ENCODE results near the gene ZNF384. TPM values are rescaled to one million over a fixed set of nuclear protein-coding genes. Genes with fewer than 3 reads are reported as not detected.

Gene ZNF384
- total RNA-seq, 1 experiment from 2014 or later = 15.9 TPM

DNA sequence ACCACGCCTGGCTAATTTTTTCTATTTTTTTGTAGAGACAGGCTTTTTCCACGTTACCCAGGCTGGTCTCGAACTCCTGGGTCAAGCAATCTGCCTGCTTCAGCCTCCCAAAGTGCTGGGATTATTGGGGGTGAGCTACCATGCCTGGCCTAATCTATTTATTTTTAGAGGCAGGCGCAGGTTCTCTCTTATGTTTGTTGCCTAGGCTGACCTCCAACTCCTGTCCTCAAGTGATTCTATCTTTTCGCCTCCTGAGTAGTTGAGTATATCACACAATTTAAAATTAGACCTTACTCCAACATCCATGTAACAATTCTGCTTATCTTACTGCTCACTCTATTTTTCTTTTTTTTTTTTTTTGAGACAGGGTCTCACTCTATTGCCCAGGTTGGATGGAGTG lies 35.2 kb downstream of the ZNF384 start:
- no peak for DNase-seq (ENCODE audit: low read depth)

DNA sequence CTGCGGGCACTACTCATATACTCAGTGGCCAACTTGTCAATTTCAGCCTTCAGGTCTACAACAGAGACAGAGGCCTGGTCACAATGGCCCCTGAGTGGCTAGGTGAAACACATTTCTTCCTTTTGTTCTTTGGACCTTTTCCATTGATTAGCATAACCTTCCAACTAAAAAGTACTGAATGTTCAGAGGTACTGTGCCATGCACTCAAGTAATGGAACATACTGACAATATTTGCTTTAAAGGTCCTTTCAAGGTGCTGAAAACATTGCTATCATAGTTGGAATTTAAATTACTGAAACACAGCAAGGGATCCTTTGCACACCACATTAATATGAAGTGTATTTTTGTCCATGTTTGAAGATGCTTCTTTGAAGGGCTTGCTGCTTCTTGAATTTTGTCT lies 35.8 kb downstream of the ZNF384 start:
- DNase-seq (ENCODE audit: low read depth) = no peak

DNA sequence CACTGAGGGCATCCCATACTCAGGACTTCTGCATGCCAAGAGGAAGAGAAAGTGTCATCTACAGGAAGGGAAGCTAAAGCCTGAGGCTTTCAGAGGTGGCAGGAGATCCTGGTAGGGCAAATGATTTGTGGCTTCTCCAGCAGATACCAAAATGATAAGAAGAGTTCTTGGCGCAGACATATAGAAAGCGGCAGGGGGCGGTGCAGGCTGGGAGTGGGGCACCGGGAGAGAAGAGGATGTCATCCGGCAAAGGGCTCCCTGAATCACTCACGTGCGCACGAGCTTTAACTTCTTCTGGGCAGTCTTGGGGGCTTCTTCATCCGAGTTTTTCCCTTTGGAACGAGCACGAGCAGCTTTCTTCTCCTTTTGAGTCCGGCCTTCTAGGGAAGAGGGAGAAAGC lies 36.8 kb downstream of the ZNF384 start:
- no peak for DNase-seq (ENCODE audit: low read depth)

DNA sequence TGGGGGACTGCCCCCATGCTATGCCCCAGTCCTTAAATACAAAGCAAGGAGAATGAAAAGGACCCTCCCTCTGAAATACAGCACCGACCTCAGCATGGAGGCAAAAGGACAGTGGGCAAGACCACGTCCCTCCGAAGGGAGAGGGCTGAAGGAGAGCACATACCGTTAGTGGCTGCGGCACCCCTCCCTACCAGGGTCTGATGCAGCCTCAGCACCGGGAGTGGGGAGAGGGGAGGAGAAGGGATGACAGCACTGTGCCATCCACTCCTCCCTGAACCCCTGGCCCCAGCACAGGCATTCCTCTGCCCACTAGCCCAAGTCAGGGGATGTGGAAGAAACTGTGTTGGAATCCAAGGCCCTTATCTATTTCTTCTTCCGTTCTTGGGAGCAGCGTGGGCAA lies 38.3 kb downstream of the ZNF384 start:
- no peak for DNase-seq (ENCODE audit: low read depth)

DNA sequence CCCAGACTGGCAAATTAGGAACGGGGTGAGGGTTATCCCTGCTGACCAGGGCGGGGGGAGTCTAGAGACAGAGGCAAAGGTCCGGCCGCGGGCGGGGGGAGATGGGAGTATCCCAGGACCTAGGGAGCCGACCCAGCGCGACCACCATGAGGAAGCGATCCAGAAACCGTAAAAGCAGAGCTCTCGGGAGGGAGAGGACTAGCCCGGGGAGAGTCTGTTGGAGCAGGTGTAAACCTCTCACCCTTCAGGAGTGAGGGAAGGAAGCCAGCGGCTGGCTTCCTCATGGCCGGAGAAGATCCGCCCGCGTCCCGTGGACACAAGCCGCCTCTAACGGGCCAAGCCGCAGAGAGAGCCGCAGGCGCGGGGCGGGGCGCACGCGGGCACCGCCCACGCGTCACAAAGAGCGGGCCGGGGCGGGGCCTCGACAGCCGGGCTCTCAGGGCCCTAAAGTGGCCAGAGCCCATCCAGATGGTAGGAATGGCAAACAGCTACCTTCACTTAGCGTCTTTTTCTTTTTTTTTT lies 42.0 kb downstream of the ZNF384 start, which contains the start of gene ACRBP:
Gene ACRBP (minus strand): TSS at position 350 of the 522 bp plus-strand sequence. CDS start 66 bp downstream, at position 284.
- peak; percentile 63 for DNase-seq (ENCODE audit: low read depth)

DNA sequence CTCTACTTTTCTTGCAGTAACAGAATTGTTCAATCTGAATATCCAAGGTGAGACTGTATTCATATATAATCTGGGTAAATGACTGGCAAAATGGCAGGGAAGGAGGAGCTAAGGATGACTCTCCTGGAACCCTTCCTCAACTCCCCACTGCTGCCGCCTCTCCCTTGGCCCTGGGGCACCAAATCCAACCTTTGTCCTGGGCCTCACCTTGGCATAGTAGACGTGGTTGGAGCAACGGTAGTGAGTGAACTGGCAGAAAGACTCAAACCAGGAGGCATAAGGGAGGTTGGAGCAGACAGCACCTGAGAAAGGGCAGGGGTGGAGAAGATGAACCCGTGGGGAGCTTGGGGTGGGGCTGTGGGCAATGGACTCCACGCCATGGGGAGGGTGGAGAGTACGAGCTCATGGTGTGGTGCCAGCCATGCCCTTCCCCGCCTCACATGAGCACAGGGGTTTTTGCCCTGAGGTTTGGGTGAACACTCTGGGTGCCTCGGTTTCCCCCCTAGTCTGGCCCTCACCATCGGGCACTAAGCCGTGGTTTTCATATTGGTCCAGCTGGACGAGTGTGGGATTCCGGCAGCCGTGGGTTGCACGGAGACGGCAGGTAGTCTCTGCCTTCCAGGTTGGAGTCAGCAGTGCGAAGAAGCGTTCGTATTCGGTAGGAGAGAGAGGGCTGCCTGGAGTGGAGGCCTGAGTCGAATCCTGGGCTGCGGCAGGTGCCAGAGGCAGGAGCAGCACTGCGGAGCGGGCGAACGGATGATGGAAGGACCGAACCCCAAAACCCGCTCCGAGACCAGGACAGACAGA lies 42.7 kb downstream of the ZNF384 start:
- DNase-seq (ENCODE audit: low read depth) = no peak

DNA sequence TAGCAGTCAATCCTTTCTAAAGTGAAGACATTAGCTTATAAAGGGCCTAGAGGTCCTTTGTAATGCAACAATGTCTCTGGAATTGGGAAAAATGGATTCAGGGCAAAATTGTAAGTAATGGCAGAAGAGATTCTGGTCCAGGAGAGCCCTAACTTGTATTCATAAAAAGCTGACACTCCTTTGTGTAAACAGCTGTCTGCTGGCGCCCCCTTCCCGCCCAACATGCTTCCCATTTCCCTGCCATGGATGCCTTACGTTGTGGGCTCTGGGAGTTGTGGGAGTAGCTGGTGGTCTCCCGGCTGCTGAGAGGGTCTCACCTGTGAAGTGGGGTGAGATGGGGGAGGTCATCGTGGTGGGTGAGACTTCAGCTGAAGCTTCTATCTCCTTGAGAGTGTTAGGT lies 44.3 kb downstream of the ZNF384 start:
- DNase-seq (ENCODE audit: low read depth) = no peak

DNA sequence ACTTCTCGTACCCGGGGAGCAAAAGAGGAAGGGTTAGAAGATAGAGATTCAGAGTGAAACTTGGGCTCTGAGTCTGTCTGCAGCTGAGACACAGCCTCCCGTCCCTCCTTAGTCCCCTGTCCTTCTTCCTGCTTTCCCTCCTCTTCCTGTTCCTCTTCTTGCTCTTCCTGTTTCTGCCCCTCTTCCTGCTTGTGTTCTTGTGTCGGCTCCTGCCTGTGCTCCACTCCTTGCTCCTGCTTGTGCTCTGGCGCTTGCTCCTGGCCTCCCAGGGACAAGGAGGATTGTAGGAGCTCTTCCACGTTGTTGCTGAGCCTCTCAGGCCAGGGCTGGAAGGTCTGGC lies 44.9 kb downstream of the ZNF384 start:
- no peak for DNase-seq (ENCODE audit: low read depth)

DNA sequence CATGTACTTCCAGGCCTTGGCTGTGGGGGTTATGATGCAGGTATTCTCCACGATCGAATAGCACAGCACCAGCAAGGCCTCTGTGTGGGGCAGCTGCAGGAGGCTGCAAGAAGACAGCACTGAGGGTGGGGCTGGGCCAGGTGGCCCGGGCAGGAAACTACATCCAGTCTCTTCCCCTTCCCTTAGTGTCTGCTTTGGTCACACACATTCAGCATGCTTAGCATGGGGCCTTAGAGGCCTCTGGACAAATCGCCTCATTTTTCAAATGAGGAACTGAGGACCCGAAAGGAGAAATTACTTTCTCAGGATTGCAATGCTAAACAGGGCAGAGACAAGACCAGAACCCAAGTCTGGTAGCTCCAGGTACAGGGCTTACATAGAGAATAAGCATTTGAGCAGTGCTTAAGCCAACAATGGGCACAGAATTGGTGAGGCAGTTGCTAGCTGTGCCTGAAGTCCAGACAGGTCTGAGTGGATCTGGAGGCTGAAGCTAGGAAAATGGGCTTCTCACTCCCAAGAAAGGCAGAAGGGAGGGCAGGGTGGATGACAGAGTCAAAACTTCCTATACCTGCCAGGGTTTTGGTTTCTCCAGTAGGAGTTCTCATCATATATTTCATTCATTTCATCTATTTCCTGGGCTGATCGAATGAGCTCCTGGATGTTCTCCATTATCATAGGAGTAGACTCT lies 45.5 kb downstream of the ZNF384 start:
- no peak for DNase-seq (ENCODE audit: low read depth)

DNA sequence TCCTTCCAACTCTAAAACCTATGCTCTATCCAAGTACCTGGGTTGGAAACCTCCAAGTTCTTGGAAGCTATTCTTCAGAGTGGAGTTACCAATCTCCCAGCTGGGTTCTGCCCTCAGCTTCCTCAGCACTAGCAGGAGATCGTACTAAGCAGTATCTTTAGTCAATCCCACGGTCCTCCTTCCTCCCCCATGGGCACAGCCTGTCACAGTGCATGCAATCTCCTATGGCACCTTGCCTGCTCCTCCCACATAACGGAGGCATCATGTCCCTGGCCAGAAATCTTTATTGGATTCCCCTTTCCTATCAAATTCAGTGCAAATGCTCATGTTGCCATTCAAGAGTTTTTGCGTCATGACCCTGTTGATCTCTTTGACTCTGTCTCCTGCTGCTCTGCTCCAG lies 48.0 kb downstream of the ZNF384 start:
- DNase-seq (ENCODE audit: low read depth) = no peak

DNA sequence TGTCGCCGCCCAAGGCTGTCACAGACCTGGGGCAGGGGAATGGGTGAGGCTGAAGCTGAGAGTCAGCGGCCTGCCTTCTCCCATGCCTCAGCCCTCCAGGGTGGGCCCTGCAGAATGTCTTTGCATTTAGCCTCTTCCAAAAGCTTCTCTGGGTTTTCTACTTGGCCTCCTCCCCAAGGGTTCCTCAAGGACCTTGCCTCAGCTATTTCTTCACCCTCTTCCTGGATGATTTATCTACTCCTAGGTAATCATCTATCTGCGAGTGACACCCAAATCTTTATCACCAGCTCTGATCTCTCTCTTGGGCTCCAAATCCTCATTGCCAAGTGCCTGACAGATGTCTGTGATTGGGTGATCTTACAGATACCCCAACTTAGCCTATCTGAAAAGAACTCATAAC lies 48.7 kb downstream of the ZNF384 start:
- DNase-seq (ENCODE audit: low read depth) = no peak

DNA sequence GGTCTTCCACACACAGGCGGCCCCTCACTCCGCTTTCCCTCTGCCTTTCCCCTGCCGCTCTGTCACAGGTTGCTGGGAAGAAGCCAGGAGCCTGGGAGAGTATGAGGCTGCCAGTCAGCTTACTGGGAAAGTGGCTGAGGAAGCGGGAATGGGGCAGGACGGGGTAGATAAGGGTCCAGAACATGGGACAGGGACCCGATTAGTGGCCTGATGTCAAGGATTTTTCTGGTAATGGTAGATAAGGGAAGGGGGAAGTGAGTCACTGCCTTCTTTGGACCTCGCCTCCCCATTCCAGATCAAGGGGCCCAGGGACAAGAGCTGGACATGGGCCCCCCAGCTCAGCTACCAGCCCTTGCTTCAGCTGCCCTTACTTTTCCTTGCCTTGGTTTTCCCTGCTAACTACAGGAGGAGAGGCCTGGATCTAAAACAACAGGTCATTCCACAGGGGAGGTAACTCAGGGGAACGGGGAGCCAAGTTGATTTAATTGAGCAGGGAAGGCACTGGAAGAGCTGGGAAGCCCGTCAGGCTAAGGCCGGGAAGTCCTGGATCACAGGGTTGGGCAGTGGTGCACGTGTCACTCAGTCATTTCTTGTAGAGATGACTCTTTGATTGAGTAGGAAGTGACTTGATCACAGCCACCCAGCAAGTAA lies 49.9 kb downstream of the ZNF384 start:
- DNase-seq (ENCODE audit: low read depth) = no peak

DNA sequence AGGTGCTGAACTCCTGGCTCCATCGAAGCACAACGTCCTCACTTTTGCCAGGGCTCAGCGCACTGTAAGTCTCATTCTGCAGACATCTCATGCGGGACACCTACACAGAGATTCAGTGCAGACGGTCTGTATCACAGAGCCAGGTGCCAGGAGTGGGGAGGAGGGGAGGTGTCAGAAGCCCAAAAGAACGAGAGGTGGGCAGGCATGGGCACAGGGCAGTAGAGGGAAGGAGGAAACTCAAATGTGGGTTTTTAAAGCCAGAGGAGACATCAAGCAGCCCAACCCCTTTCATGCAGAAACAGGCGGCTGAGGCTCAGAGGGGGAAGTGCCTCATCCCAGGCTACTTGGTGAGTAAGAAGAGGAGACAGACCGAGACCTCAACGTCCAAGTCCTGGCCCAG lies 50.9 kb downstream of the ZNF384 start:
- no peak for DNase-seq (ENCODE audit: low read depth)

DNA sequence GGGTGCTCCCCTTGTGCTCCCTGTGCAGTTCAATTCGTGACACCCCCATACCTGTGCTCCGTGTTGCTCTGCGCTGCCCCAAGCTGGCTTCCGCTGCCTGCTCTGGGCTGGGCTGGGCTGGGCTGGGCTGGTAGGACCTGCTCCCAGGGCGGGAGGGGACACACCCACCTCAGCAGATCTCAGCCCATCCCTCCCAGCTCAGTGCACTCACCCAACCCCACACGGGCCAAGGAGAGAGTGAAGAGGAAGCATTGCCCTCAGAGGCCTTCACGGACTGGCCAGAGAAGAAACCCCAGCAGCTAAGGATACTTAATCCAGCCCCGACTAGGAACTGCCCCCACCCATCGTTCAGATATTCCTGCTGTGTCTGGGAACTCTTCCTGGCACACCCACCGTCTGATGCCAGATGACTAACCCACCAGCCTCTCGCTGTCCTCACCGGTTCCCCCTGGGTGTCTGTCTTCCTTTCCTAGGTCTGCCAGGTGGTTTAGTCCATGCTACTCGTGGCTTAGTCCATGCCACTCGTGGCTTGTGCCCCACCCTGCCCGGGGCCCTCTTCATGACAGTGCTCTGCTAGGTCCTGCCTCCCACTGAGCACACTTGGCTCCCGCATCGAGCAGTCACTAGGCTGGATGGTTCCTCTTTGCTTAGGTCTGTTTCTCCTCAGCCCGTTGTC lies 53.2 kb downstream of the ZNF384 start, which contains the start of gene LPAR5:
Gene LPAR5 (minus strand): TSS at position 104 of the 676 bp plus-strand sequence. CDS start 14,711 bp downstream, outside the sequence.
- peak; percentile 76 for DNase-seq (ENCODE audit: low read depth)

DNA sequence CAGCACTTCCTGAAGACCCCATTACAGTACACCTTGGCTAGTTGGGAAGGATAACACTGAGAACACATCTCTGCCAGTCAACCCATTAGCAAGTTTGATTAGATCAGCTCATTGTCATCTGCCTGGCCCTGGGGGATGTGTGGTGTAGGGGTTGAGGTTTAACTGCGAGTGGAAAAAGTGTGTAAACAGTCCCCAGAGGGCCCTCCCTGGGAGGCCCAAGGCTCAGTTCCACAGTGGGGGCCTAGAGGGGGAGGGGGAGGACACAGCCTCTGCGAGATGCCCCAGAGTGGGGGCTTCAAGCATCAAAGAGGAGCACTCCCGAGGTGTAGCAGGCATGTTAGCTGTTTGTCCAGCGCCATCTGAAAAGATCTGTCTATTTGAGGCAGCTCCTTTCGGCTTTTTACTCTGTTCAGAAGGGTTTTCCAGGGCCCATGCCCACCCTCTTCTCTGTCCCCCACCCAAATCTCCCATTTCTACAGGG lies 53.8 kb downstream of the ZNF384 start:
- DNase-seq (ENCODE audit: low read depth) = no peak

DNA sequence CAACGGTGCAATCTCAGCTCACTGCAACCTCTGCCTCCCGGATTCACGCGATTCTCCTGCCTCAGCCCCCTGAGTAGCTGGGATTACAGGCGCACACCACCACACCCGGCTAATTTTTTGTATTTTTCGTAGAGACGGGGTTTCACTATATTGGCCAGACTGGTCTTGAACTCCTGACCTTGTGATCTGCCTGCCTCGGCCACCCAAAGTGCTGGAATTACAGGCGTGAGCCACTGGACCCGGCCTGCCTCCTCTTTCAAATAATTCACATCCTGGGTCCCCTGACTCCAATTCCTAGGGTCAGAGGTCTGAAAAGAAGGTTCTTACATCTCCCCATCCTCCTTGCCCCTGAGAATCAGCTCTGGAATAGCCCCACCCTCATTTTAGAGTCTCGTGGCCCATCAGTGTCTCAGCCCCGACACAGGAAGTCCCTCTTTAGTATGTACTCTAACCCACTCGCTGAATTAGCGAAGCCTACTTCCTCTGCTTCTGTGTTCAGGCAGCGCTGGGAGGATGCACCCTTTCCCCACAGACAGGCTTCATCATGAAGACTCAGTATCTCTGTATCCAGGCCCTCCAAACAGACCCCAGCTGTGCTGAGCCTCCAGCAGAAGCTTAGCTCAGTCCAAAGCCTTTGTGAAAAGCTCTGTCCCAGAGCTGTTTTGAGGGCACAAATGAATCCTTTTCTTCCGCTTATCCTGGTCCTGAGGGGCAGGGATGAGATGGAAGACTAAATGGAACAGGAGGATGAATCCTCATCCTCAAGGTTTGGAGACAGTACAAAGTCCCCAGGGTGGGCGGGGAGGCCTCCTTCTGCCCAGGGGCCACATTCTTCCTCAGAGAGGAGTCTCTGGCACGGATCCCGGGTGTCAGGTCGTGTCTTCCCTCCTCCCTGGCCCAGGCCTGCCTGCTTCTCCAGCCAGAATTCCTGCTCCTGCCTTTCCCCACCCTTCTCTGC lies 56.9 kb downstream of the ZNF384 start:
- DNase-seq (ENCODE audit: low read depth) = peak; percentile 42

DNA sequence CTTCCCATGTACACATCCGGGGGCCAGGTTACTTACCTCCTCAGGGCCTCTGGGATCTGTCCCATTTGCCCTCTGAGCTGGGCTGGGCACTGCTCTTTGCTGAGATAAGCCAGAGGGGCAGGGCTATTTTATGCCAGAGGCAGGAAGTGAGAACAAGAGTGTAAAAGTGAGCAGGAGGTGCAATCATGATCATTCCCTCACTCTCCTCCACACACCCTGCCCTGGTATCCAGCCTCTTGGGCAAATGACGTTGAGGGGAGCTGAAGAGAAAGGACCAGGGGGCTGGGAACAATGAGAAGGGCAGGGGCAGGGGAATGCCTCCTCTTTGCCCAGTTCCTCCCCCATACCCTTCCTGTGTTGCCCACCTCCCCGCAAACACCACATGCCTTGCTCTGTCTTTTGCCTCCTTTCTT lies 57.6 kb downstream of the ZNF384 start:
- DNase-seq (ENCODE audit: low read depth) = no peak

DNA sequence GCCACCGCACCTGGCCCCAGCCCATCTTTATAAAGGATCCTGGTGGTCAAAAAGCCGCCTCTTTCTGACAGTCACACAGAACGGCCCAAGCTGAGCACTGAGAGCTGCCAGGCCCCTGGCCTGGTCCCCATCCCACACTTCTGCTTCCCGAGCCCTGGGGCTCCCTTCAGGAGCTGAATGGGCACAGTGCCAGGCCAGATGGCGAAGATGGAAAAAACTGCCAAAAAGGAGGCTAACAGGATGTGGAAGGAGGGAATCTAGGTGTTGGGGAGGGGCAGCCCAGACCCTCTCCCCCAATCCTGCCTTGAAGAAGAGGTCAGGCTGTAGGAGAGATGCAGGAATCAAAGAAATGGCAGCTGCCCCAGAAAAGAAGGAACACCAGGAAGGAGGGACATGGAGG lies 58.4 kb downstream of the ZNF384 start:
- DNase-seq (ENCODE audit: low read depth) = no peak

DNA sequence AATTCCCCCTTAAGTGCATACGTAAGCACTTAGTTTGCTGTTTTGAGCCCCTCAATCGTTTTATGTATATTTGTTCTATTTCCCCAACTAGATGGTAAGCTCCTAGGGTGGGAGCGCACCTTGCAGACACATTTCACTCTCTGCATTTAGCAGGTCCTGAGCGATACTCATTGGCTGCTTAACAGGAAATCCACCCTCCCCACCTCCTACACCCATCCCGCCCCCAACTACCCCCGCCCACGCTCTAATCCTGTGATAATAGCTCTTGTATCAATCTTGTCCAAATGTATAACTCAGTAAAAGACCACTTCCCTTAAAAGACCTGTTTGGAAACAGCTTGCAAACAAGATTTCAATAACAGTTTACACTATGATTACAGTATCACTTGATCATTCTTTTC lies 61.6 kb downstream of the ZNF384 start:
- no peak for DNase-seq (ENCODE audit: low read depth)

DNA sequence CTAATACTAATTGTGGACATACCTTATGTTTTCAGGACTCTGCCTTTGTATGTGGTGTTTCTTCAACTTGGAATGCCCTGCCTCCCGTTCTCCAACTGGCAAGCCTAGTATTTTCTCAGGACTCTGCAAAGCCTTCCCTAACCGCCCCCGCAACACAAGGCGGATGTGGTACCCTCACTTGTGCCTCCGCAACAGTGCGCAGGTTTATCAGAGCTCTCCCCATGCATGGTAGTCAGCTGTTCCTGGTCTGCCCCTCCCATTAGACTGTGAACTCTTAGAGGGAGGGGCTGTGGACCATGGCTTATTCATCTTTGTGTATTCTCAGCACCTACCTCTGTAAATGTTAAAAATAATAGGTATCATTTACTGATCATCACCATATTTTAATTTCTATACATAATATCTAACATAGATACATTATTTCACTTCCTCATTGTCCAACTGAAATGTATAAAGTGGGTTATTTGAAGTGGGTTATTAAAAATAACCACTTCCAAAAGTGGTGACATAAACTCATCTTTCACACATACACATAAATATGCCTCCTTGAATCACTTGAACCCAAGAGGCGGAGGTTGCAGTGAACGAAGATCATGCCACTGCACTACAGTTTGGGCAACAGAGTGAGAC lies 62.4 kb downstream of the ZNF384 start:
- DNase-seq (ENCODE audit: low read depth) = peak; percentile 35
